ENCODE results near the gene DFFB.

The DFFB gene

GRCh38 chr1:3869751-3870301, 12.6 kb downstream of the DFFB start:
- DNase-seq (ENCODE audit: low spot score) (no peak), FAIRE-seq (no peak)

- no peak for DNase-seq (ENCODE audit: low spot score)
- FAIRE-seq = no peak
Measured at GRCh38 chr1:3871451-3871805, 14.2 kb downstream of the DFFB start.

GRCh38 chr1:3872546-3872945, 15.3 kb downstream of the DFFB start:
- DNase-seq (ENCODE audit: low spot score) (no peak), FAIRE-seq (no peak)

- FAIRE-seq = no peak
- DNase-seq (ENCODE audit: low spot score) = no peak
Measured at GRCh38 chr1:3874736-3875135, 17.5 kb downstream of the DFFB start.

GRCh38 chr1:3876716-3877115, 19.4 kb downstream of the DFFB start:
- DNase-seq (ENCODE audit: low spot score) (no peak), FAIRE-seq (no peak)

GRCh38 chr1:3879099-3879498, 21.8 kb downstream of the DFFB start:
- DNase-seq (ENCODE audit: low spot score) (no peak), FAIRE-seq (no peak)

GRCh38 chr1:3879787-3880428, 22.6 kb downstream of the DFFB start:
- FAIRE-seq (no peak), DNase-seq (ENCODE audit: low spot score) (no peak)

GRCh38 chr1:3880429-3881192, 23.3 kb downstream of the DFFB start:
- DNase-seq (ENCODE audit: low spot score) = no peak

GRCh38 chr1:3881193-3881480, 23.9 kb downstream of the DFFB start:
- DNase-seq (ENCODE audit: low spot score) (no peak), FAIRE-seq (no peak)

More at GRCh38 chr1:3880429-3881192, 23.3 kb downstream of the DFFB start:
- no peak for FAIRE-seq

- DNase-seq (ENCODE audit: low spot score) (no peak), FAIRE-seq (no peak)
Measured at GRCh38 chr1:3883194-3883925, 26.1 kb downstream of the DFFB start.

- FAIRE-seq (no peak), DNase-seq (ENCODE audit: low spot score) (no peak)
Measured at GRCh38 chr1:3884966-3885365, 27.7 kb downstream of the DFFB start.

GRCh38 chr1:3885611-3886010, 28.3 kb downstream of the DFFB start:
- FAIRE-seq (no peak), DNase-seq (ENCODE audit: low spot score) (no peak)

- no peak for DNase-seq (ENCODE audit: low spot score)
- FAIRE-seq = no peak
Measured at GRCh38 chr1:3886106-3886670, 28.9 kb downstream of the DFFB start.

- FAIRE-seq (no peak), DNase-seq (ENCODE audit: low spot score) (no peak)
Measured at GRCh38 chr1:3886691-3887090, 29.4 kb downstream of the DFFB start.

GRCh38 chr1:3888301-3888700, 31.0 kb downstream of the DFFB start:
- DNase-seq (ENCODE audit: low spot score) = no peak
- FAIRE-seq = no peak

GRCh38 chr1:3889936-3890335, 32.7 kb downstream of the DFFB start:
- FAIRE-seq (no peak), DNase-seq (ENCODE audit: low spot score) (no peak)

GRCh38 chr1:3890389-3891328, 33.4 kb downstream of the DFFB start:
- FAIRE-seq = no peak
- DNase-seq (ENCODE audit: low spot score) = no peak

- FAIRE-seq = no peak
Measured at GRCh38 chr1:3891329-3891865, 34.1 kb downstream of the DFFB start.

GRCh38 chr1:3892748-3893147, 35.5 kb downstream of the DFFB start:
- no peak for FAIRE-seq
- no peak for DNase-seq (ENCODE audit: low spot score)

More at GRCh38 chr1:3891329-3891865, 34.1 kb downstream of the DFFB start:
- no peak for DNase-seq (ENCODE audit: low spot score)

GRCh38 chr1:3893190-3893589, 35.9 kb downstream of the DFFB start:
- FAIRE-seq (no peak), DNase-seq (ENCODE audit: low spot score) (no peak)

Measured in urothelium cell line (cell line).